ENCODE measurements around the gene GAREM1. TPM values are rescaled to one million over a fixed set of nuclear protein-coding genes. Genes with fewer than 3 reads are reported as not detected.
A peak's percentile ranks its signal among the peaks of the same experiment; 100 is the strongest.

The GAREM1 gene
- total RNA-seq, 1 experiment from 2014 or later = 1.8 TPM

DNA sequence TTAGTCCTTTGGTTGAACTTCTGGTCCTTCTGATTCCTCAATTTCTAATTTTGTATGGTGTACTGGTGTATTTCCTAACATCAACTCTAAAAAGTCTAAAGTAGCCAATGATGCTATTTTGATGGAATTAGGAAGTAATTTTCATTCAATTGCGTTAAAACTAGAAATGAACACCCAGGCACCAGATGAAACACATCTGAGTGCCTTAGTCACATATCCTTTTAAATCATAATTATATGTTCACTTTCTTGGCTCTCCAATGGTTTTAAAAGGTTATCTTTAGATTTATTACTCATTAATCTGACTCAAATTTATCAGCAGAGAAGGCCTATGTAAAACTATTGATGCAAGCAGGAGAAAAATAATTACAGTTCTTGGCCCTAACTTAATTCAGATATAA, 119.7 kb downstream of the GAREM1 start:
- no peaks in the 10 kb centered on the region for H3K79me2 ChIP-seq (ENCODE audit: low read length)
- H4K20me1 ChIP-seq (ENCODE audit: low read length) = no peaks in the 10 kb centered on the region
- H3F3A ChIP-seq (ENCODE audit: low read length, unreplicated experiment) = no peaks in the 10 kb centered on the region
- DNase-seq = no peak
- TF ChIP-seq EZH2phosphoT487 (IDR thresholded peaks at IDR 0.05; ENCODE audit: borderline replicate concordance, low read length) (no peak), EZH2 (IDR thresholded peaks at IDR 0.05; ENCODE audit: low read length, unreplicated experiment) (no peak)
- TF ChIP-seq, protein P1, sequence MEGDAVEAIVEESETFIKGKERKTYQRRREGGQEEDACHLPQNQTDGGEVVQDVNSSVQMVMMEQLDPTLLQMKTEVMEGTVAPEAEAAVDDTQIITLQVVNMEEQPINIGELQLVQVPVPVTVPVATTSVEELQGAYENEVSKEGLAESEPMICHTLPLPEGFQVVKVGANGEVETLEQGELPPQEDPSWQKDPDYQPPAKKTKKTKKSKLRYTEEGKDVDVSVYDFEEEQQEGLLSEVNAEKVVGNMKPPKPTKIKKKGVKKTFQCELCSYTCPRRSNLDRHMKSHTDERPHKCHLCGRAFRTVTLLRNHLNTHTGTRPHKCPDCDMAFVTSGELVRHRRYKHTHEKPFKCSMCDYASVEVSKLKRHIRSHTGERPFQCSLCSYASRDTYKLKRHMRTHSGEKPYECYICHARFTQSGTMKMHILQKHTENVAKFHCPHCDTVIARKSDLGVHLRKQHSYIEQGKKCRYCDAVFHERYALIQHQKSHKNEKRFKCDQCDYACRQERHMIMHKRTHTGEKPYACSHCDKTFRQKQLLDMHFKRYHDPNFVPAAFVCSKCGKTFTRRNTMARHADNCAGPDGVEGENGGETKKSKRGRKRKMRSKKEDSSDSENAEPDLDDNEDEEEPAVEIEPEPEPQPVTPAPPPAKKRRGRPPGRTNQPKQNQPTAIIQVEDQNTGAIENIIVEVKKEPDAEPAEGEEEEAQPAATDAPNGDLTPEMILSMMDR (conservative IDR thresholded peaks at IDR 0.05; ENCODE audit: low read depth, low read length) = no peak
- CTCF ChIA-PET = no interaction called here
- H3K27ac ChIP-seq (ENCODE audit: low read length) = no peak overlapping the region
- no peak overlapping the region for H2AFZ ChIP-seq (ENCODE audit: low read length)
- no peak for ATAC-seq
- no peak overlapping the region for H3K9ac ChIP-seq (ENCODE audit: low read length)
- peaks cover 9% of the 10 kb centered on the region for H3K4me1 ChIP-seq (ENCODE audit: insufficient read depth, low read length)
- intact Hi-C loops (cut with micrococcal nuclease) = no loop called here
- no peak overlapping the region for H3K4me2 ChIP-seq (ENCODE audit: low read length)
- H3K36me3 ChIP-seq (ENCODE audit: low read depth, low read length) = no peaks in the 10 kb centered on the region
- H3K9me2 ChIP-seq (replicated peaks; ENCODE audit: low read length) = no peaks in the 10 kb centered on the region
- POLR2A ChIA-PET (ENCODE audit: unreplicated experiment) = no interaction called here
- H3K9me3 ChIP-seq (ENCODE audit: low read length) = no peaks in the 10 kb centered on the region
- BruUV-seq (replicated peaks) = no TSS peak
- no peak overlapping the region for H3K4me3 ChIP-seq (ENCODE audit: low read length)
- no peaks in the 10 kb centered on the region for H3K27me3 ChIP-seq (ENCODE audit: low read length)

DNA sequence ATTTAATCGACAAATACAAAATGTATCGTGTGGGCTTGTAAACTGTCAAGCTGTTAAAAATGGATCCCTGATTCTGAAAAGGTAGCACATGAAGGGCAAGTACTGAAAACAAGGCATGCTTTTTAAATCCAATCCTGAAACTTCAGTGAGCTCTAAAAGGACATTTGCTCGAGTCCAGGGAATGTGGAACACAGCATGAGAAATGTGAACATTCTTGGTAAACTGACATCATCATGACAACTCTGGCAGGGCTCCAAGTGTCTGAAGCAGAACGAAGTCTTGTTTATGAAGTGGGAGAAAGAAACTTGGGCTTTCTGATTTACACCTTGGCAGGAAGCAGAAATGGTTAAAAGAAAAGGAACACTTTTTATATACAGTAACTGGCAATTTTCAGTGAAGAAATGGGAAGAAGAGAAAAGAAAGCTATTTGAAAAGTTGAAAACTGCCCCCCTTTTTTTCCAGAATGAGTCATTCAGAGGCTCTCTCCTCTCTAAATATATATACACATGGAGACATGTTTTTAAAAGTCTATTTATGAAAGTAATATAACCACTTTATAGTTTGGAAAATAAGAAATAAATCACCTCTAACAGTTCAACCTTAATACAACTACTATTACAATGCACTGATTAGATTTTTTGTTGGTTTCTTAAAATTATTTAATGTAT, 120.8 kb downstream of the GAREM1 start:
- CTCF ChIA-PET = no interaction called here

DNA sequence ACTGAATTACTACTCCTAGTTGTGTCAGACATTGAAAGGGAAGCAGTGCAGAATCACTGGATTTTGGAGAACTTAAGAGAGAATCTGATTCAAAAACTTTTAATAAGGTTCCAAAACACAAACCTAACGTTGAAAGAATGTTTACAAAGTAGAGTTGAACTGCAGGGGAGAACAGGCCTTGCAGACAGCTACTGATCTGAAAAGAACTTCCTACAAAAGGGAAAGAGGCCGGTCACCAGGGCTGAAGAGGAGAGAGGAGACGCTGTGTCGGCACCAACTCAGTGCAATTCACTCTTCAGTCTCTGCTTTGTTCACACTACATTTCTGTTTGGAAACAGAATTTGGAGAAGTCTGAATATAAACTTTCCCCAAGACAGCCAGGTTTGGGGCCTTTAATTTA, 124.0 kb downstream of the GAREM1 start:
- Histone ChIP-seq H3K4me1 (ENCODE audit: insufficient read depth, low read length) (peaks cover 9% of the 10 kb centered on the region), H3K27me3 (ENCODE audit: low read length) (no peaks in the 10 kb centered on the region), H3K9ac (ENCODE audit: low read length) (no peak overlapping the region), H3K4me3 (ENCODE audit: low read length) (no peak overlapping the region), H3K79me2 (ENCODE audit: low read length) (no peaks in the 10 kb centered on the region), H3K9me3 (ENCODE audit: low read length) (no peaks in the 10 kb centered on the region), H4K20me1 (ENCODE audit: low read length) (no peaks in the 10 kb centered on the region), H2AFZ (ENCODE audit: low read length) (no peak overlapping the region), H3K27ac (ENCODE audit: low read length) (no peak overlapping the region), H3F3A (ENCODE audit: low read length, unreplicated experiment) (no peaks in the 10 kb centered on the region), H3K4me2 (ENCODE audit: low read length) (no peak overlapping the region), H3K9me2 (replicated peaks; ENCODE audit: low read length) (no peaks in the 10 kb centered on the region), H3K36me3 (ENCODE audit: low read depth, low read length) (no peaks in the 10 kb centered on the region)
- intact Hi-C loops (cut with micrococcal nuclease) = no loop called here
- no peak for ATAC-seq
- no TSS peak for BruUV-seq (replicated peaks)
- no peak for TF ChIP-seq EZH2phosphoT487 (IDR thresholded peaks at IDR 0.05; ENCODE audit: borderline replicate concordance, low read length)
- POLR2A ChIA-PET (ENCODE audit: unreplicated experiment) = no interaction called here
- DNase-seq = no peak
- CTCF ChIA-PET = no interaction called here

More for the DNA sequence above, 120.8 kb downstream of the GAREM1 start:
- H3K27me3 ChIP-seq (ENCODE audit: low read length) = no peaks in the 10 kb centered on the region
- ATAC-seq = no peak
- no TSS peak for BruUV-seq (replicated peaks)
- H4K20me1 ChIP-seq (ENCODE audit: low read length) = no peaks in the 10 kb centered on the region
- POLR2A ChIA-PET (ENCODE audit: unreplicated experiment) = interaction anchor here (0.6 to 0.7 kb wide), 2 partner anchors 120 to 121 kb away, joined by 3 read pairs; partner anchors contain the start of gene GAREM1
- H3K4me2 ChIP-seq (ENCODE audit: low read length) = peak overlapping the region; percentile 72
- H3K79me2 ChIP-seq (ENCODE audit: low read length) = no peaks in the 10 kb centered on the region
- no peaks in the 10 kb centered on the region for H3K9me3 ChIP-seq (ENCODE audit: low read length)
- no peaks in the 10 kb centered on the region for H3K36me3 ChIP-seq (ENCODE audit: low read depth, low read length)
- H2AFZ ChIP-seq (ENCODE audit: low read length) = peak overlapping the region; percentile 55
- no peak overlapping the region for H3K9ac ChIP-seq (ENCODE audit: low read length)
- peak overlapping the region; percentile 27; the same call in 1 of the 2 replicates for H3K4me3 ChIP-seq (ENCODE audit: low read length)
- no peaks in the 10 kb centered on the region for H3K9me2 ChIP-seq (replicated peaks; ENCODE audit: low read length)
- peaks cover 9% of the 10 kb centered on the region for H3K4me1 ChIP-seq (ENCODE audit: insufficient read depth, low read length)
- intact Hi-C loops (cut with micrococcal nuclease) = no loop called here
- H3F3A ChIP-seq (ENCODE audit: low read length, unreplicated experiment) = no peaks in the 10 kb centered on the region
- peak; percentile 73 for DNase-seq
- peak overlapping the region; percentile 36 for H3K27ac ChIP-seq (ENCODE audit: low read length)
- TF ChIP-seq EZH2 (IDR thresholded peaks at IDR 0.05; ENCODE audit: low read length, unreplicated experiment) (no peak), EZH2phosphoT487 (IDR thresholded peaks at IDR 0.05; ENCODE audit: borderline replicate concordance, low read length) (no peak)
- TF ChIP-seq, protein P1 (conservative IDR thresholded peaks at IDR 0.05; ENCODE audit: low read depth, low read length) = no peak
